Nephron progenitor cell (in vitro differentiated cells): ENCODE results near the gene CXCL8.
A peak's percentile ranks its signal among the peaks of the same experiment; 100 is the strongest.

Experiments
- DNase-seq: peaks from one replicate; pipeline ENCODE4 v3.0.0; 2021
- H3K27ac Mint-ChIP-seq: 2 replicates; pipeline ENCODE4 v1.8.0; 2021; ENCODE audit warnings: mild to moderate bottlenecking, moderate library complexity, mixed read lengths
- H3K27me3 Mint-ChIP-seq: 2 replicates; pipeline ENCODE4 v1.8.0; 2021; ENCODE audit warnings: mild to moderate bottlenecking, low read depth, mixed read lengths; ENCODE audit not compliant: poor library complexity
- H3K36me3 Mint-ChIP-seq: 2 replicates; pipeline ENCODE4 v1.8.0; 2021; ENCODE audit warnings: low read depth, mixed read lengths
- H3K4me1 Mint-ChIP-seq: 2 replicates; pipeline ENCODE4 v1.8.0; 2021; ENCODE audit warnings: mixed read lengths
- H3K4me3 Mint-ChIP-seq: 2 replicates; pipeline ENCODE4 v1.8.0; 2021; ENCODE audit warnings: mild to moderate bottlenecking, moderate library complexity, mixed read lengths
- H3K9me3 Mint-ChIP-seq: 2 replicates; pipeline ENCODE4 v1.8.0; 2021; ENCODE audit warnings: mild to moderate bottlenecking, moderate library complexity, mixed read lengths
- TF ChIP-seq, protein P1 (sequence below): fragments of 200-600 bp; sonication (generic); IDR thresholded peaks from 2 replicates; pipeline ENCODE4 v1.5.0; 2021; ENCODE audit warnings: antibody characterized with exemption

CXCL8 gene

GRCh38 chr4:73721435-73721834 lies 18.9 kb upstream of the CXCL8 start:
- H3K9me3 Mint-ChIP-seq, result no peaks in the 10 kb centered on the region
- H3K4me1 Mint-ChIP-seq, result no peaks in the 10 kb centered on the region
- no peak overlapping the region for H3K27ac Mint-ChIP-seq
- no peak for DNase-seq
- H3K36me3 Mint-ChIP-seq, result no peaks in the 10 kb centered on the region
- no peak overlapping the region for H3K4me3 Mint-ChIP-seq
- TF ChIP-seq, protein P1, sequence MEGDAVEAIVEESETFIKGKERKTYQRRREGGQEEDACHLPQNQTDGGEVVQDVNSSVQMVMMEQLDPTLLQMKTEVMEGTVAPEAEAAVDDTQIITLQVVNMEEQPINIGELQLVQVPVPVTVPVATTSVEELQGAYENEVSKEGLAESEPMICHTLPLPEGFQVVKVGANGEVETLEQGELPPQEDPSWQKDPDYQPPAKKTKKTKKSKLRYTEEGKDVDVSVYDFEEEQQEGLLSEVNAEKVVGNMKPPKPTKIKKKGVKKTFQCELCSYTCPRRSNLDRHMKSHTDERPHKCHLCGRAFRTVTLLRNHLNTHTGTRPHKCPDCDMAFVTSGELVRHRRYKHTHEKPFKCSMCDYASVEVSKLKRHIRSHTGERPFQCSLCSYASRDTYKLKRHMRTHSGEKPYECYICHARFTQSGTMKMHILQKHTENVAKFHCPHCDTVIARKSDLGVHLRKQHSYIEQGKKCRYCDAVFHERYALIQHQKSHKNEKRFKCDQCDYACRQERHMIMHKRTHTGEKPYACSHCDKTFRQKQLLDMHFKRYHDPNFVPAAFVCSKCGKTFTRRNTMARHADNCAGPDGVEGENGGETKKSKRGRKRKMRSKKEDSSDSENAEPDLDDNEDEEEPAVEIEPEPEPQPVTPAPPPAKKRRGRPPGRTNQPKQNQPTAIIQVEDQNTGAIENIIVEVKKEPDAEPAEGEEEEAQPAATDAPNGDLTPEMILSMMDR, result no peak
- H3K27me3 Mint-ChIP-seq, result peaks cover under 1% of the 10 kb centered on the region

DNA sequence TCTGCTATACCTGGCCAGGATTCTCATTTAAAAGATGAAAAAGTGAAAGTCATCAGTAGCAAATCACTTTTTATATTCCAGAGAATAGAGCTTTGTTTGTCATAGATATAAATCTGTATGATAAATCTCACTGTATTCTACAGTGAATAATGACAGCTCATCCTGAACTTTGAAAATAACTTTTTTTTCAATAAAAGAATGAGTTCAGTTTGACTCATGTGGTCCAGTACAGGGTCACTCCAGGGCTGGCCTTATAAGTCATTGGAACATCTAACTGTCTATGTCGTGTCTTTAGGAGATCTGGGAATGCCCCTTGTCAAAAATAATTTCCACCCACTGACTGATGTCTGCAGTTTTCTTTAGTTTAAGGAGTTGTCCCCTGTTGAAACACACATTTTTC lies 18.5 kb upstream of the CXCL8 start:
- Mint-ChIP-seq H3K27me3 (peaks cover 6% of the 10 kb centered on the region), H3K9me3 (no peaks in the 10 kb centered on the region), H3K4me1 (no peaks in the 10 kb centered on the region), H3K4me3 (no peak overlapping the region), H3K36me3 (no peaks in the 10 kb centered on the region), H3K27ac (no peak overlapping the region)
- TF ChIP-seq, protein P1, result no peak
- DNase-seq, result no peak

DNA sequence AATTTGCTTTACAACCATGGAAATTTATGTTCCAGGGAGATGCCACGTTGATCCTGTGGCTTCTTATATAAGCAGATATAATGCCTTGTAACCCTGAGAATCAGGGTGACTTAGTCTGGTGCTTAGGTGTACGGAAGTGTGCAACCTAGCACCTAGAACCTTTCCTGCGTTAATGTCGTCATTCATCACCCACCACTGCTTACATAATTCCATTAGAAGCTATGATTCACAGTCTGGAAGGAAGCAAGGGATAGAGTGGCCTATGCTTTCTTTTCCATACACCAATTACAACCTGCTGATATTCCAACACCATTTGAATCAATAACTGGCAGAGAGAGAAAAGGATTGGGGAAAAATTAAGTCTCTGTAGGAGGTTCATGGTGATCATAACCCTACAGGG lies 17.3 kb upstream of the CXCL8 start:
- no peaks in the 10 kb centered on the region for H3K4me1 Mint-ChIP-seq
- H3K9me3 Mint-ChIP-seq, result no peaks in the 10 kb centered on the region
- H3K4me3 Mint-ChIP-seq, result no peak overlapping the region
- no peaks in the 10 kb centered on the region for H3K36me3 Mint-ChIP-seq
- no peak overlapping the region for H3K27ac Mint-ChIP-seq
- TF ChIP-seq, protein P1, result no peak
- no peak for DNase-seq
- H3K27me3 Mint-ChIP-seq, result peaks cover 6% of the 10 kb centered on the region

GRCh38 chr4:73723928-73724327 lies 16.4 kb upstream of the CXCL8 start:
- DNase-seq, result no peak
- TF ChIP-seq, protein P1, result no peak
- no peaks in the 10 kb centered on the region for H3K4me1 Mint-ChIP-seq
- no peak overlapping the region for H3K27ac Mint-ChIP-seq
- no peaks in the 10 kb centered on the region for H3K9me3 Mint-ChIP-seq
- H3K36me3 Mint-ChIP-seq, result no peaks in the 10 kb centered on the region
- H3K27me3 Mint-ChIP-seq, result peaks cover 6% of the 10 kb centered on the region
- no peak overlapping the region for H3K4me3 Mint-ChIP-seq

DNA sequence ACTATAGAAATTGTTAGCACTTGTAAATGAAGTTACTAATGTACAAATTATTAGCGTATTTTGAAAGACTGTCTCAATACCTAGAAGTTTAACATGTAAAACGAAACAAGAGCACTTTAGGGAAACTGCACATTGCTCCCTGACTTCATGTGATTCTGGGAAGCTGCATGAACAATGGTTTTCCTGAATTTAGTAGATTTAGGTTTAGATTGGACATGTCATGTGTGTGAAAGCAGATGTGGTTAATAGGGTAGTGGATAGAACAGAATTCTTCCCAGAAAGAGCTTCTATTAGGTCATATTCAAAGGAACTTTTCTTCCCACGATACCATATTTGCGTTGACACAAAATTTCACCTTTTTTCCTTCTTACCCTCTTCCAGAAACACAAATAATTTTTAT lies 14.9 kb upstream of the CXCL8 start:
- no peak overlapping the region for H3K27ac Mint-ChIP-seq
- peaks cover 4% of the 10 kb centered on the region for H3K4me1 Mint-ChIP-seq

GRCh38 chr4:73725985-73726384 lies 14.4 kb upstream of the CXCL8 start:
- no peak for DNase-seq
- H3K27me3 Mint-ChIP-seq, result peaks cover 6% of the 10 kb centered on the region
- H3K4me3 Mint-ChIP-seq, result no peak overlapping the region
- peak overlapping the region; percentile 23 for H3K27ac Mint-ChIP-seq
- no peaks in the 10 kb centered on the region for H3K9me3 Mint-ChIP-seq
- H3K36me3 Mint-ChIP-seq, result no peaks in the 10 kb centered on the region
- peaks cover 4% of the 10 kb centered on the region for H3K4me1 Mint-ChIP-seq
- TF ChIP-seq, protein P1, result no peak

More for the DNA sequence above, 14.9 kb upstream of the CXCL8 start:
- no peak for DNase-seq
- Mint-ChIP-seq H3K9me3 (no peaks in the 10 kb centered on the region), H3K36me3 (no peaks in the 10 kb centered on the region), H3K27me3 (peaks cover 6% of the 10 kb centered on the region), H3K4me3 (no peak overlapping the region)
- TF ChIP-seq, protein P1, result no peak
